ENCODE data around the gene MOB3A. TPM values are rescaled to one million over a fixed set of nuclear protein-coding genes. Genes with fewer than 3 reads are reported as not detected.

The MOB3A gene
- total and polyA plus RNA-seq, 4 donors, result 3.4 to 8.7 (median 6.5) TPM

GRCh38 chr19:2103045-2103707, 7.0 kb upstream of the MOB3A start (continued):
- TF ChIP-seq MAX (IDR thresholded peaks at IDR 0.05) (no peak), FOXA2 (IDR thresholded peaks at IDR 0.05) (no peak), YY1 (IDR thresholded peaks at IDR 0.05) (no peak), RAD21 (IDR thresholded peaks at IDR 0.05) (no peak)

- Histone ChIP-seq H3K9me3 (ENCODE audit: control insufficient read depth in 4 of 4, low read length in 3 of 4) (no peaks in the 10 kb centered on the region), H3K4me1 (ENCODE audit: control insufficient read depth in 4 of 4, insufficient read depth in 4 of 4, low read length in 3 of 4) (peaks cover 4 to 9% (median 7%) of the 10 kb centered on the region in 4 donors), H3K4me3 (ENCODE audit: low read depth in 1 of 3, low read length in 3 of 3) (no peak overlapping the region), H3K9ac (ENCODE audit: low read depth in 1 of 2, low read length in 2 of 2) (no peak overlapping the region), H3K27ac (ENCODE audit: low read depth in 1 of 2, low read length in 2 of 2) (no peak overlapping the region), H3K36me3 (ENCODE audit: control insufficient read depth in 4 of 4, insufficient read depth in 3 of 4, low read depth in 1 of 4, low read length in 3 of 4) (peaks cover 9 to 48% (median 15%) of the 10 kb centered on the region in 4 donors), H3K27me3 (ENCODE audit: control insufficient read depth in 4 of 4, insufficient read depth in 4 of 4, low read length in 3 of 4) (no peaks in the 10 kb centered on the region)
- WGBS, result 95% methylated on average over 45 of the region's 45 CpGs
- TF ChIP-seq FOXA2 (IDR thresholded peaks at IDR 0.05), result no peak
- TF ChIP-seq MAX (IDR thresholded peaks at IDR 0.05), result no peak
- TF ChIP-seq NR2F2 (IDR thresholded peaks at IDR 0.05), result no peak
- TF ChIP-seq RAD21 (IDR thresholded peaks at IDR 0.05), result no peak
- TF ChIP-seq GABPA (IDR thresholded peaks at IDR 0.05 in 1 of 2, conservative IDR thresholded peaks at IDR 0.05 in 1 of 2), result no peak
- no peak for TF ChIP-seq YY1 (IDR thresholded peaks at IDR 0.05)
- no peak for TF ChIP-seq ATF3 (IDR thresholded peaks at IDR 0.05)
- TF ChIP-seq FOXA1 (IDR thresholded peaks at IDR 0.05), result no peak
- no peak for TF ChIP-seq ZBTB33 (IDR thresholded peaks at IDR 0.05)
- DNase-seq (ENCODE audit: low spot score), result no peak
Observed at GRCh38 chr19:2101417-2102335, 5.5 kb upstream of the MOB3A start.

GRCh38 chr19:2100719-2101061, 4.6 kb upstream of the MOB3A start:
- no peak for DNase-seq (ENCODE audit: low spot score)
- Histone ChIP-seq H3K4me3 (ENCODE audit: low read depth in 1 of 3, low read length in 3 of 3) (no peak overlapping the region), H3K9ac (ENCODE audit: low read depth in 1 of 2, low read length in 2 of 2) (no peak overlapping the region), H3K9me3 (ENCODE audit: control insufficient read depth in 4 of 4, low read length in 3 of 4) (no peaks in the 10 kb centered on the region), H3K4me1 (ENCODE audit: control insufficient read depth in 4 of 4, insufficient read depth in 4 of 4, low read length in 3 of 4) (peaks cover 4 to 9% (median 7%) of the 10 kb centered on the region in 4 donors), H3K36me3 (ENCODE audit: control insufficient read depth in 4 of 4, insufficient read depth in 3 of 4, low read depth in 1 of 4, low read length in 3 of 4) (peaks cover 7 to 38% (median 13%) of the 10 kb centered on the region in 4 donors), H3K27ac (ENCODE audit: low read depth in 1 of 2, low read length in 2 of 2) (no peak overlapping the region), H3K27me3 (ENCODE audit: control insufficient read depth in 4 of 4, insufficient read depth in 4 of 4, low read length in 3 of 4) (no peaks in the 10 kb centered on the region)
- TF ChIP-seq ATF3 (IDR thresholded peaks at IDR 0.05) (no peak), MAX (IDR thresholded peaks at IDR 0.05) (no peak), HNF4A (conservative IDR thresholded peaks at IDR 0.05) (no peak), JUND (IDR thresholded peaks at IDR 0.05) (no peak), YY1 (IDR thresholded peaks at IDR 0.05) (no peak), HNF4G (IDR thresholded peaks at IDR 0.05) (no peak), FOXA1 (IDR thresholded peaks at IDR 0.05) (no peak), RXRA (IDR thresholded peaks at IDR 0.05) (no peak), FOXA2 (IDR thresholded peaks at IDR 0.05) (no peak), EGR1 (IDR thresholded peaks at IDR 0.05; ENCODE audit: low read depth in 2 of 2) (no peak), RAD21 (IDR thresholded peaks at IDR 0.05) (no peak), TAF1 (conservative IDR thresholded peaks at IDR 0.05) (no peak)
- TF ChIP-seq, protein P1, sequence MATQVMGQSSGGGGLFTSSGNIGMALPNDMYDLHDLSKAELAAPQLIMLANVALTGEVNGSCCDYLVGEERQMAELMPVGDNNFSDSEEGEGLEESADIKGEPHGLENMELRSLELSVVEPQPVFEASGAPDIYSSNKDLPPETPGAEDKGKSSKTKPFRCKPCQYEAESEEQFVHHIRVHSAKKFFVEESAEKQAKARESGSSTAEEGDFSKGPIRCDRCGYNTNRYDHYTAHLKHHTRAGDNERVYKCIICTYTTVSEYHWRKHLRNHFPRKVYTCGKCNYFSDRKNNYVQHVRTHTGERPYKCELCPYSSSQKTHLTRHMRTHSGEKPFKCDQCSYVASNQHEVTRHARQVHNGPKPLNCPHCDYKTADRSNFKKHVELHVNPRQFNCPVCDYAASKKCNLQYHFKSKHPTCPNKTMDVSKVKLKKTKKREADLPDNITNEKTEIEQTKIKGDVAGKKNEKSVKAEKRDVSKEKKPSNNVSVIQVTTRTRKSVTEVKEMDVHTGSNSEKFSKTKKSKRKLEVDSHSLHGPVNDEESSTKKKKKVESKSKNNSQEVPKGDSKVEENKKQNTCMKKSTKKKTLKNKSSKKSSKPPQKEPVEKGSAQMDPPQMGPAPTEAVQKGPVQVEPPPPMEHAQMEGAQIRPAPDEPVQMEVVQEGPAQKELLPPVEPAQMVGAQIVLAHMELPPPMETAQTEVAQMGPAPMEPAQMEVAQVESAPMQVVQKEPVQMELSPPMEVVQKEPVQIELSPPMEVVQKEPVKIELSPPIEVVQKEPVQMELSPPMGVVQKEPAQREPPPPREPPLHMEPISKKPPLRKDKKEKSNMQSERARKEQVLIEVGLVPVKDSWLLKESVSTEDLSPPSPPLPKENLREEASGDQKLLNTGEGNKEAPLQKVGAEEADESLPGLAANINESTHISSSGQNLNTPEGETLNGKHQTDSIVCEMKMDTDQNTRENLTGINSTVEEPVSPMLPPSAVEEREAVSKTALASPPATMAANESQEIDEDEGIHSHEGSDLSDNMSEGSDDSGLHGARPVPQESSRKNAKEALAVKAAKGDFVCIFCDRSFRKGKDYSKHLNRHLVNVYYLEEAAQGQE (IDR thresholded peaks at IDR 0.05), result no peak
- 96% methylated on average over 11 of the region's 11 CpGs for WGBS
